GM18526 (cell line): ENCODE measurements around the gene PRRT1.

Source experiments
- POLR2A ChIP-seq: IDR thresholded peaks from 3 replicates; pipeline ENCODE4 v1.6.1; 2011; ENCODE audit not compliant: insufficient read length; ENCODE audit errors: extremely low read depth

Gene PRRT1

DNA sequence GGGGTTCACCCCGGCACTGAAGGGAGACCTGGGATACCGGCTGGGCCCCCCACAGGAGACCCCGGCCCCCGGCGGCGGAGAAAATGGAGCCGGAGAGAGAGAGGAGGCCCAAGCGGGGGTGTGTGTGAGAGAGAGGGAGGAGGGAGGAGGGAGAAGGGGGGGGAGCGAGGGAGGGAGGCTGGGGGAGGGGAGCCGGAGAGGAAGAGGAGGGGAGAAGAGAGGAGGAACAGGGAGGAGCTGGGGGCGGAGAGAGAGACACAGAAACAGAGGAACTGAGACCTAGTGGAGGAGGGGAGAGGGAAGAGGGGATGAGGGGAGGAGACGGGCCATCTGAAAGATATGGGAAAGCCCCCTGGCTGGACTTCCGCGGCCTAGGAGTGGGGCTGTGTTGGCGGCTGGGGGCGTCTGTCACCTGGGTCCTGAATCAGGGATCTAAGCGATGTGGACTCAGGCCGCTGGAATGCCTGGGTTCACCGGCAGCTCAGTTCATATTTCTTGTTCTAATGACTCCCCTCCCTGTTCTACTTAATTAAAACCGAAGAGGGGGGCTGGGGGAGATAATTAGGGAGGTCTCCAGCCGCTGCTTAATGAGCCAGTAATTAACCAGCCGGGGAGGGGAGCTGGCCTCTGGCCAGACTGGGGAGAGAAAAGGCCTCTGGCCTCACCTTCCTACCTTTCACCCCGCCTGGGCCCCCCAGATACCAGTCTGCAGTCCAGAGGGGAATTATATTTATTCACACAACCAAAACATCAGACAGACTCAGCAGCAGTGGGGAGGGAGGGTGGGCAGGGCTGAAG is 38.5 kb upstream of the PRRT1 start, which contains the start of gene PBX2:
Gene PBX2 (minus strand): TSS at position 149 of the 798 bp plus-strand sequence. CDS start 287 bp downstream, outside the sequence.
- peak; percentile 74 for TF ChIP-seq POLR2A

GRCh38 chr6:32189742-32190053 is 38.0 kb upstream of the PRRT1 start:
- TF ChIP-seq POLR2A: no peak

GRCh38 chr6:32189069-32189741 is 37.5 kb upstream of the PRRT1 start:
- no peak for TF ChIP-seq POLR2A

DNA sequence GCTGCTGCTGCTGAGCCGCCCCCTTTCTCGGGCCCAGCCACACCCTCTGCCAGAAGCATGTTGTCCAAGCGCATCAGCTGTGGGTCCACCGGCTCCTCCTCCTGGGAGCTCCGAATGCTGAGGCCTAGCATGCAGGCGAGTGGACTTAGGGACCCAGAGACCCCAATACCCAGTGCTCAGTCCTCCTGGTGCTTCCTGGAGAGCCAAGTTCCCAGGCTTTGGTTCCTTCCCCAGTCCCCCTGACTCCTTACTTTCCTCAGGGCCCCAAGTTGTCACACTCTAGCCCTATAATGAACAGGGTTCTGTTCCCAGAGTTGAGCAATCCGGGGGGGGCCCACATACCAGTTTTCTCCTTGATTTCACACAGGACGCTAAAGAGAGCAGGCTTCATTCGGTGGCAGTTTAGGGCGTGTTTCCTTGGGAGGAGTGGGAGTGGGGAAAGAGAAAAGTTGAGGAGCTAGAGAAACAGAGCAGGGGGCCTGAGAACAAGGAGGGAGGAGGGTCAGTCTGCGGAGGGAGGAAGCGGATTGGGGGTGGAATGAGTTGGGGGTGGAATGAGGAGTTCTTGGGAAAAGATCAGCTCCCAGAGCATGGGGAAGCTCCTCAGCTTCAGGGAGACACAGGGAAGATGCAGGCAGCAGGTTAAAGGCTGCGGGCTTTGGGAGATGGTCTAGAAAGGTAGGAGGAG is 36.8 kb upstream of the PRRT1 start:
- TF ChIP-seq POLR2A: no peak

DNA sequence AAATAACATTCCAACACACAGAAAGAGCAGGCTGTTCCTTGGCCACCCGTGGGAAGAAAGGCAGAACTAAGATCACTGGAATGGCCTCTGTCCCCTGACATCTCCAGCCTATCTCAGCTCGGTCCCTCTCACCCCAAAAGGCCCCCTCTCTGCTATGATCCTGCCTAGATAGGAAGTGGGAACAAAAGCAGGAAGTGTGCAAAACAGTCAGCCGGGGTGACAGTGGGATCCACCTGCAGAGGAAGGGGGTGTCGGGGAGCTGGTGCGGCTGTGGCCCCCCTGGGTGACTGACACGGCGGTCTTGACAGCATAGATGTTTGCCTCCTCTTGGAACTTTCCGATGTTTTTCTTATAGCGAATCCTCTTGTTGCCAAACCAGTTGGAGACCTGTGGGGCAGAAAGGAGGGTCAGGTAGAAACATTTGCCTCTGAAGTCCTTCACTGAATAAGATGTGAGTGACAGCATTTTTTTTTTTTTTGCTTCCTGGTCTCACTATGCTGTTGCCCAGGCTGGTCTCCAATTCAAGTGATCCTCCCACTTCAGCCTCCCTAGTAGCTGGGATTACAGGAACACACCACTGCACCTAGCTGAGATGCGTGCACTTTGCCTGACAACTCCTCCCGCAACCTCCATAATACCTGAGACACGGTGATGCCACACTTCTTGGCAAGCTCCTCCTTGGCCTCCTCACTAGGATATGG is 35.4 kb upstream of the PRRT1 start:
- no peak for TF ChIP-seq POLR2A

DNA sequence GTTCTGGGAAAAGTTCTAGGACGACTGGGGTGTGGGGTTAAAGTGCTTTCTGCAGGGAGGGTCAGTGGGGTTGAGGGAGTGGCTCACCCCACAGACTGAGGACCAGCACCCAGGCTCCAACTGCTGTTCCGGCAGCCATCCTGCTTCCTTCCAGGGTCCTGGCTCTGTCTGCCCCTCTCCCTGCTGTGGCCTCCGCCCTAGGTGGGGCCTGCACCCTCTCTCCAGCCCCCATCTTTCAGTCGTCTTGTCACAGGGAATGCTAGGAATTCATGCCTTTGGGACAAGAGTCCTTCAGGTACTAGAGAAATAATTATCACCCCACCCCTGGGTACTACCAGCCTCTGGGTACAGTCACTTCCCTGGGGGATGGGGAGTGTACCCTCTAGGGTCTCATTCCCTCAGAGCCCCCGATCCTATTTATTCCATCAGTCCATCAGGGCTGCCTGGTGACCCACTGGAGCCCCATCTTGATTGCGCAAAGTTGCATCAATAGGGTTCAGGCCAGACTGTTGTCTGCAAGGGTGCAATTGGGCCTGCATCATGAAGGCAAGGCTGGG is 32.4 kb upstream of the PRRT1 start, which contains the start of gene AGER:
Gene AGER (minus strand): TSS at position 170 of the 557 bp plus-strand sequence. CDS start 31 bp downstream, at position 139.
- TF ChIP-seq POLR2A: peak; percentile 2

- TF ChIP-seq POLR2A: peak; percentile 31
These were observed 31.8 kb upstream of the PRRT1 start for GRCh38 chr6:32183483-32184083.

DNA sequence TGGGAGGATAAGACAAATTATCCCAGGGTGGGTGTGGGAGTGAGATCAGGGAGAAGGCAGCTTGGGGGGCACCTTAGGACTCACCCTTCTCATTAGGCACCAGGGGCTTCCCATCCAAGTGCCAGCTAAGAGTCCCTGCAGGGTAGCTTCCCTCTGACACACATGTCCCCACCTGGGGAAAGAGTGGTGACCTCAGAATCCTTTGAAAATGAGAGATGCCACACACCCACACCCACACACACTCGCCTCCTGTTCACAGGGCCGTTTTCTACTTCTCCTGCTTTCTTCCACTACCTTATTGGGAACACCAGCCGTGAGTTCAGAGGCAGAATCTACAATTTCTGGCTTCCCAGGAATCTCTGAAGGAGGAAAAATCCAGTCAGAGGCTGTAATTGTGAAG is 31.3 kb upstream of the PRRT1 start:
- no peak for TF ChIP-seq POLR2A

DNA sequence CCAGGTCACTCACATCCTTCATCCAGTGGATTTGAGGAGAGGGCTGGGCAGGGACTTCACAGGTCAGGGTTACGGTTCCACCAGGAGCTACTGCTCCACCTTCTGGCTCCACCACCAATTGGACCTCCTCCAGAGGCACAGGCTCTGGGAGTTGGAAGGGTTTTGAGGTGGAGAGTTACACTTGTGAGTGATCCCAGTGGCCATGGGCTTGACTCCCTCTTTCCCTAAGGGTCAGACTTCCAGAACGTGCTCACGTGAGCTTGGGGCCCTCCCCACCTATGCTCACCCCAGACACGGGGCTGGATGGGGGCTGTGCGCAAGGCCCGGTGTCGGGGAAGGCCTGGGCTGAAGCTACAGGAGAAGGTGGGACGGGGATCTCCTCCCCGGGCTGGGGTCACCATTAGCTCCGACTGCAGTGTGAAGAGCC is 30.8 kb upstream of the PRRT1 start:
- TF ChIP-seq POLR2A: no peak

GRCh38 chr6:32181915-32182529 is 30.3 kb upstream of the PRRT1 start:
- no peak for TF ChIP-seq POLR2A

DNA sequence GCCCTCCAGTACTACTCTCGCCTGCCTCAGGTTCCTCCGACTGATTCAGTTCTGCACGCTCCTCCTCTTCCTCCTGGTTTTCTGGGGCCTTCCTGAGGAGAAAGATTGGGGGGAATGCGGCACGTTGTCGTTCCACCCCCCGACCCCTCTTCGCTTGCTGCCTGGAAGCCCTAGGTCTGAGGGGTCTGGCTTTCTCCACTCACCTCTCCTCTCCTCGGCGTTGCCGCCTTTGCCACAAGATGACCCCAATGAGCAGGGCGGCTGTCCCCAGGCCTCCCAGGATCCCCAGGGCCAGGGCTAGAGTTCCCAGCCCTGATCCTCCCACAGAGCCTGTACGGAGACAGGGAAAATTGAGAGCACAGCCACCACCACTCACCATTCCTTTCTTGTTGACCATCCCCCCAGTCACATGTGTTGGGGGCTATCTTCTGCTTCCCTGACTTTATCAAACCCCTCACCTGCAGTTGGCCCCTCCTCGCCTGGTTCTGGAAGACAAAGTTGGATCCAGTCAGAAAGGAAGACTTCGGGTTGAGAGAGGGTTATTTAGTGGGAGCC is 29.5 kb upstream of the PRRT1 start:
- TF ChIP-seq POLR2A: no peak

DNA sequence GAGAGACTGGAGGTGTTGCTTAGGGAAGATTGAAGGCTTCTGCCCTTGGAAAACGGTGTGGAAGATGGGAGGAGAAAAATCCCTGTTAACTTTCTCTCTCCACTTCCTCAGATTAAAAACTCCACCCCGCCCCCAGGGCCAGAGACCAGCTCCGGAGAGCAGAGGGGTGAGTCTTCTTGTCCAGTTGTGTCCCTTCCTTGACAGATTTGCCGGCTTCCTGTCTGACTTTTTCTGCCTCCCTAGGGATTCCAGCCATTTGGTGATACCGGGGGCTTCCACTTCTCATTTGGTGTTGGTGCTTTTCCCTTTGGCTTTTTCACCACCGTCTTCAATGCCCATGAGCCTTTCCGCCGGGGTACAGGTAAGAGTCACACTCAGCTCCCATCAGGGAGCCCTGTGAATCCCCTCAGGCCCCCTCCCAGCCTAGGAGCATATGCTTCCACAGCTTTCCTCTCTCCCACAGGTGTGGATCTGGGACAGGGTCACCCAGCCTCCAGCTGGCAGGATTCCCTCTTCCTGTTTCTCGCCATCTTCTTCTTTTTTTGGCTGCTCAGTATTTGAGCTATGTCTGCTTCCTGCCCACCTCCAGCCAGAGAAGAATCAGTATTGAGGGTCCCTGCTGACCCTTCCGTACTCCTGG is 28.1 kb upstream of the PRRT1 start:
- TF ChIP-seq POLR2A: no peak

DNA sequence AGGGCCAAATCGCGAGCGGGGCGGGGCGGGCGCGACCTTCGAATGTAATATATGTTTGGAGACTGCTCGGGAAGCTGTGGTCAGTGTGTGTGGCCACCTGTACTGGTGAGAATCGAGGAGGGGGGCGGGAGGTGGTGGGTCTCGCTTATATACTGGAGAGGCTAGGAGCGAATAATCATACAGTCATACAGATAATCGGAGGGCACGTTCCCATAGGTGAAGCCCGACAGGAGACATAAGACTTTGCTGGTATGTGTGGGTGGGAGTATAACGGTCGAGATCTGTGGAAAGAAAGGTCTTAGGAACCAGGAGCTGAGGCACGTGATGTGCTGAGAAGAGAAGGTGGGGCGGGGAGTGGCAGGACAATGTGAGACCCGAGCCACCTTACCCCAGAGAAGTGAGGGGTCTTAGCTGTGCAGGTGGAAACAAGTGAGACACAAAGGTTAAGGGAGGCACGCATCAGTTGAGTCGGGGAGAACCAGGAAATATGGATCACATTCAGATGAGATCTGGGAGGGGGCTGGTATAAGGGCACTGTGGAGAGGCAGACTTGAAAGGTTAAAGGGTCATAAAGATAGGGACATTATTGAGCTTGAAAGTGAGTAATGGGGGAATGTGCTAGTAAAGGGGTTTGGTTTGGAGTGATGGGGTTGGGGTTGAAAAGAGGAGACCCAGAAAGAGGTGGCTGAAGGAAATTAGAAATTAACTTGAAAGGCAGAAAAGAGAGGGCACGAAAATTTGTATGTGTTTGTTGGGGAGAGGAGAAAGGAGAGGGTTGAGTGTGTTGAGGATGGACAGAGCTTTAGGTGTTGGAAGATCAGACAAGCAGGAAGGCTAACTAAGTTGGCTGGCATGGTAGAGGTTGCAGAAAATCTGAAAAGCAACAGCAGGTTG is 27.1 kb upstream of the PRRT1 start:
- no peak for TF ChIP-seq POLR2A
